CD8-positive, alpha-beta memory T cell (primary cell): ENCODE data around the gene TAF6. TPM values are rescaled to one million over a fixed set of nuclear protein-coding genes. Genes with fewer than 3 reads are reported as not detected.

ENCODE experiments used
- CTCF ChIA-PET: fragments of 350-600 bp; sonication (Branson Sonifier 250); formaldehyde crosslinking; loops from one replicate; lab custom pipeline; 2021; ENCODE audit warnings: antibody characterized with exemption; lab: Charles Lee
- POLR2A ChIA-PET: fragments of 350-600 bp; sonication (Branson Sonifier 250); formaldehyde crosslinking; loops from one replicate; lab custom pipeline; 2021; ENCODE audit warnings: antibody characterized with exemption; lab: Charles Lee
- DNase-seq, 5 donors: peaks; one replicate each; pipeline versions ENCODE4 v3.0.0 to v3.0.0-alpha.2; 2020 to 2022; ENCODE audit warnings: mixed read lengths in 1 of 5
- H3K27ac ChIP-seq: one replicate; pipeline ENCODE4 v1.7.0; 2013; ENCODE audit warnings: low read depth, mild to moderate bottlenecking, low read length, moderate library complexity
- H3K27me3 ChIP-seq: 2 replicates; pipeline ENCODE4 v1.7.0; 2013; ENCODE audit warnings: low read length, mild to moderate bottlenecking; ENCODE audit not compliant: insufficient read depth, poor library complexity, severe bottlenecking
- H3K36me3 ChIP-seq: 2 replicates; pipeline ENCODE4 v1.7.0; 2013; ENCODE audit warnings: mild to moderate bottlenecking, low read length, moderate library complexity; ENCODE audit not compliant: insufficient read depth
- H3K4me1 ChIP-seq: 2 replicates; pipeline ENCODE4 v1.7.0; 2013; ENCODE audit warnings: mild to moderate bottlenecking, low read length, moderate library complexity; ENCODE audit not compliant: insufficient read depth
- H3K4me3 ChIP-seq: 2 replicates; pipeline ENCODE4 v1.7.0; 2013; ENCODE audit warnings: mild to moderate bottlenecking, low read length
- H3K9me3 ChIP-seq: 2 replicates; pipeline ENCODE4 v1.7.0; 2013; ENCODE audit warnings: mild to moderate bottlenecking, low read length
- H3K27ac Mint-ChIP-seq, 8 donors: one replicate each; pipeline ENCODE4 v1.8.0; 2020 to 2021; ENCODE audit warnings: mixed read lengths in 8 of 8, mild to moderate bottlenecking in 6 of 8, inconsistent platforms in 3 of 8, moderate library complexity in 3 of 8
- H3K27me3 Mint-ChIP-seq, 2 donors: one replicate each; pipeline ENCODE4 v1.8.0; 2020 to 2021; ENCODE audit warnings: mixed read lengths in 2 of 2, mild to moderate bottlenecking in 1 of 2, moderate library complexity in 1 of 2
- H3K36me3 Mint-ChIP-seq, 3 donors: one replicate each; pipeline ENCODE4 v1.8.0; 2020 to 2021; ENCODE audit warnings: mixed read lengths in 3 of 3, inconsistent platforms in 1 of 3, mild to moderate bottlenecking in 1 of 3
- H3K4me1 Mint-ChIP-seq, 3 donors: one replicate each; pipeline ENCODE4 v1.8.0; 2020 to 2021; ENCODE audit warnings: mixed read lengths in 3 of 3, inconsistent platforms in 1 of 3, mild to moderate bottlenecking in 1 of 3
- H3K4me3 Mint-ChIP-seq, 7 donors: one replicate each; pipeline ENCODE4 v1.8.0; 2020 to 2021; ENCODE audit warnings: mixed read lengths in 7 of 7, mild to moderate bottlenecking in 6 of 7, moderate library complexity in 4 of 7, inconsistent platforms in 2 of 7
- H3K9me3 Mint-ChIP-seq, 5 donors: one replicate each; pipeline ENCODE4 v1.8.0; 2020 to 2022; ENCODE audit warnings: mixed read lengths in 5 of 5, mild to moderate bottlenecking in 3 of 5, moderate library complexity in 2 of 5, inconsistent platforms in 1 of 5
- polyA plus RNA-seq: library from polyadenylated mRNA; unstranded; fragments of 300-500 nt; fragmentation: Illumina TruSeq; gene quantifications from one replicate; pipeline ENCODE4 v1.2.3, GENCODE V29; 2021
- total RNA-seq, 2 experiments: library from RNA; stranded (reverse); gene quantifications; one replicate each; pipeline ENCODE4 v1.2.3, GENCODE V29; 2021

The TAF6 gene
- total and polyA plus RNA-seq, 3 experiments from 2014 or later: 39.8 to 82.3 (median 75.7) TPM

DNA sequence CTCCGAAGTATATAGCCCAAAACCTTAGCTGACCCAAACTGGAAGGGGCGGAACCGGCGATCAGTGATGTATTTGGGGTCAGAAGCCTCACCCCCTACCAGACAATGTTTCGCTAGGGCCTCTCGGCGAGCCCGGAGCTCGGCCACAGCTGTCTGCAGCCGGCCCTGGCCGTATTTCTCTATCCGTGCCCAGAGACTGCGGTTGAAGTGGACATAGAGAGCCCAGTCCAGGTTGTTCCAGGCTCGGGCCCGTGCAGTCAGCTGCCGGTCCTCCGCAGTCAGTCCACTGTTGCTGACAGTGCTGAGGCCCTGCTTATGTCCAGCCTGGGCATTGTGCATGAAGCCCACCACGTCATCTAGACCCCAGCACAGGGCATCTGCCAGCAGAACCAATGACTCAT, 40.9 kb upstream of the TAF6 start:
- ChIA-PET POLR2A (interaction anchor here (2.8 kb wide), 1 partner anchor 11 kb away, joined by 23 read pairs; the partner anchor contains the start of gene LAMTOR4), CTCF (interaction anchor here (0.7 to 6.1 kb wide), 4 partner anchors 7 to 30 kb away, joined by 3 to 22 read pairs (median 5); partner anchors contain the start of genes GAL3ST4, GPC2 and STAG3)
- Mint-ChIP-seq H3K36me3 (peaks cover 0 to 27% (median 0%) of the 10 kb centered on the region in 3 donors), H3K9me3 (no peaks in the 10 kb centered on the region), H3K4me3 (peak overlapping the region in 5 of 7 donors; percentile 1 to 83 (median 82)), H3K4me1 (peaks cover 34 to 63% (median 45%) of the 10 kb centered on the region in 3 donors), H3K27ac (no peak overlapping the region), H3K27me3 (no peaks in the 10 kb centered on the region)
- Histone ChIP-seq H3K36me3 (peaks cover 13% of the 10 kb centered on the region), H3K9me3 (no peaks in the 10 kb centered on the region), H3K27ac (no peak overlapping the region), H3K27me3 (no peaks in the 10 kb centered on the region), H3K4me3 (no peak overlapping the region), H3K4me1 (peaks cover 46% of the 10 kb centered on the region)
- DNase-seq: peak in 1 of 5 donors; percentile 42

DNA sequence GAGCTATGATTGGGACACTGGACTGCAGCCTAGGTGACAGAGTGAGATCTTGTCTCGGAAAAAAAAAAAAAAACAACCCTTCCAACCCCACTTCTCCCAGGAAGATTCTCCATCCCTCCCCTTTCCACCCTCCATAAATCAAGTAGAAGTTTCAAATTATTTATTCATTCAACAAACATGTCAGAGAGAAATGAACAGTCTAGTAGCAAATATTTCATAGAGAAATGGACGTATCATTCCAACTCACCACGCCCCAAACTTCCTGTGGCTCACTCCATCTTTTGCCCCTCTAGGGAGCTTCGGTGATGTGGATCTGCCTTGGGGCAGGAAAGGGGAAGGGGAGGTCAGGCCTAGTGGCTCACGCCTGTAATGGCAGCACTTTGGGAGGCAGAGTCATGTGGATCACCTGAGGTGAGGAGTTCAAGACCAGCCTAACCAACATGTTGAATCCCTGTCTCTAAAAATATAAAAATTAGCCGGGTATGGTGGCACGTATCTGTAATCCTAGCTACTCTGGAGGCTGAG, 40.0 kb upstream of the TAF6 start:
- peaks cover 0 to 35% (median 0%) of the 10 kb centered on the region in 3 donors for H3K36me3 Mint-ChIP-seq
- Histone ChIP-seq H3K36me3 (peaks cover 13% of the 10 kb centered on the region), H3K4me3 (peak overlapping the region; percentile 42), H3K4me1 (peaks cover 49% of the 10 kb centered on the region), H3K9me3 (no peaks in the 10 kb centered on the region), H3K27me3 (no peaks in the 10 kb centered on the region), H3K27ac (peak overlapping the region; percentile 75)
- peak overlapping the region; percentile 57 to 89 (median 81) for H3K27ac Mint-ChIP-seq
- DNase-seq: peak in 1 of 5 donors; percentile 38
- POLR2A ChIA-PET: interaction anchor here (0.6 to 2.8 kb wide), 4 partner anchors 8 to 75 kb away, joined by 3 to 23 read pairs (median 4); partner anchors contain the start of gene LAMTOR4
- H3K9me3 Mint-ChIP-seq: no peaks in the 10 kb centered on the region
- peak overlapping the region; percentile 82 to 93 (median 83) for H3K4me3 Mint-ChIP-seq
- no peaks in the 10 kb centered on the region for H3K27me3 Mint-ChIP-seq
- CTCF ChIA-PET: interaction anchor here (0.7 to 6.1 kb wide), 5 partner anchors 8 to 31 kb away, joined by 3 to 22 read pairs (median 3); partner anchors contain the start of genes GAL3ST4, GPC2, LAMTOR4 and STAG3
- peaks cover 36 to 67% (median 47%) of the 10 kb centered on the region in 3 donors for H3K4me1 Mint-ChIP-seq

DNA sequence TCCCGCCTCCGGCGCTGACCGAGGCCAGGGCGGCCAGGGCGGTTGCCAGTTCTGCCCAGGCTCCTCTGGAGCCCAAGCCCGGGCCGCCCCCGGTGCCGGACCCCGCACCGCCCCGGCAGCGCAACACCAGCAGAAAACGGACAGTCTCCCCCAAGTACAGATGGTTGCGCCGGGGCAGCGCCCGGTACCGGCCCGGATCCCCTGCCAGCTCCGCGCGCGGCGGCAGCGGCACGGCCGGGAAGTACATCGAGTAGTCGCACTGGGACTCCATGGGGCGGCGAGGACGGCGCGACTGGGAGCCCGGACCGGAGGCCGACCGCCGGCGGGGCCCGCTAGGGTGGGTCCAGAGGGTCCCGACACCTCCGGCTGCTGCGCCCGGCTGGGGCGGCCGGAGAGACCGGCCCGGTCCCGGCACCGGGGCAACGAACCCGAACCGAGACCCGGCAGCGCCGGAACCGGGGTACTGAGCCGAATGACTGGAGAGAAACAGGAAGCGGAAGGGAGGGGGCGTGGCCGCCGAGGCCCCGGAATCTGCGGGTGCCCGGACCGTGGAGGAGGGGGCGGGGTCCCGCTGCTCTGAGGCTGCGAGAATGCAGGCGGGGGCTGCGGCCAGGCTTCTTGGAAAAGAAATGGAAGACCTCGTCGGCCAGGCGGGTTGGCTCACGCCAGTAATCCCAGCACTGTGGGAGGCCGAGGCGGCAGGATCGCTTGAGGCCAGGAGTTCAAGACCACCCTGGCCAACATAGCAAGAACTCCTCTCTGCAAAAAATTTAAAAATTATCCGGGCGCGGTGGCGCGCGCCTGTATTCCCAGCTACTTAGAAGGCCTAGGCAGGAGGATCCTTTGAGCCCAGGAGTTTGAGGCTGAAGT, 39.3 kb upstream of the TAF6 start, which contains the start of gene TRAPPC14:
TRAPPC14 (minus strand) TSS at position 495 of the 870 bp plus-strand sequence; CDS start at position 271, 224 bp downstream.
- Mint-ChIP-seq H3K27me3 (no peaks in the 10 kb centered on the region), H3K36me3 (peaks cover 0 to 42% (median 0%) of the 10 kb centered on the region in 3 donors), H3K27ac (peak within 1 kb of the TSS; percentile 68 to 96 (median 90)), H3K4me1 (peaks cover 34 to 67% (median 47%) of the 10 kb centered on the region in 3 donors), H3K9me3 (no peaks in the 10 kb centered on the region), H3K4me3 (peak within 1 kb of the TSS; percentile 84 to 93 (median 85))
- Histone ChIP-seq H3K4me1 (peaks cover 42% of the 10 kb centered on the region), H3K36me3 (peaks cover 13% of the 10 kb centered on the region), H3K4me3 (peak within 1 kb of the TSS; percentile 42), H3K27me3 (no peaks in the 10 kb centered on the region), H3K27ac (peak within 1 kb of the TSS; percentile 75), H3K9me3 (no peaks in the 10 kb centered on the region)
- ChIA-PET CTCF (interaction anchor here (1.0 to 6.1 kb wide), 3 partner anchors 9 to 14 kb away, joined by 3 to 22 read pairs (median 3); partner anchors contain the start of genes GAL3ST4 and LAMTOR4), POLR2A (interaction anchor here (0.6 to 2.8 kb wide), 7 partner anchors 9 to 114 kb away, joined by 3 to 23 read pairs (median 4); partner anchors contain the start of genes GPC2, LAMTOR4 and STAG3)
- peak; percentile 84 to 92 (median 89) for DNase-seq

DNA sequence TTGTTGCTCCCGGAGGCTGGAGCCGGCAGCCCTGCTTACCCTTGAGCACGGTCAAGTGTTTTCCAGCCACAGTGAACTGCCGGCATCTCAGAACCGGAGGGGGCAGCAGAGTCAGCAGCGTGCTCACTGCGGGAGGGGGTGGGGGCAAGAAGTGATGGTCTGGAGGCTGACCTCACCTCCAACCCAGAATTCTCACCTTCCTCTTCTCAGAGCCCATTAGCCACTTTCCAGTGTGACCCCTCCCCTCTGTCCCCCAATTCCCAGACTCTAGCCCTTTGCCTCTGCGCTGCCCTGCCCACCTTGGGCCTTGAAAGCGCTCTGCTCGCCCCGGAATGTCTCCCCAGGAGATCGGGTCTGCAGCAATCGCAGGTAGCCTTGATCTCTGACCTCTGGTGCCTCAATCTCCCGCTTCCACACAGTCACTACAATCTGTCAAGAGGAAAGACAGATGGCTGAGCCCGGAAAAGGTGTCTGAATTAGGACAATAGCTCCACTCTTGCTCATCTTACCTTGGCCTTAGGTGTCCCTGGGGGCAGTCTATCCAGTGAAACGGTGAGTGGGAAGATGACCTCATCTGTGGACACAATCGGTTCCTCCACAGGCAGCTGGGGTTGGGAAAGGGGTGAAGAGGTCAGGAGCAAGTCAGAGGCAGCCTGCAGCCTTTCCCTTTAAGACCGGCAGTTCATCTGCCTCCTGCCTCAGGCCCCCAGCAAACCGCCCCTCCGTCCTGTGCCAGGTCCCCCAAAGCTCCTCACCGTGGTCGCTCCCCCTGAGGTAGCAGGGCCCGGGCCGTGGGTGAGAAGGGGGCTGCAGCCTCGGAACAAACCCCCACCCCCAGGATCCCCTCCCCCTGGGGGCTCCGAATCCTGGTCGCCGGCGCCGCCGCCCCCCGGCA, 38.4 kb upstream of the TAF6 start:
- ChIA-PET POLR2A (interaction anchor here (0.5 to 2.8 kb wide), 6 partner anchors 9 to 114 kb away, joined by 3 to 23 read pairs (median 4); partner anchors contain the start of genes GPC2, LAMTOR4 and STAG3), CTCF (interaction anchor here (1.0 to 6.1 kb wide), 5 partner anchors 9 to 33 kb away, joined by 3 to 22 read pairs (median 6); partner anchors contain the start of gene GAL3ST4)
- H3K4me3 ChIP-seq: peak overlapping the region; percentile 42
- no peaks in the 10 kb centered on the region for H3K9me3 ChIP-seq
- H3K36me3 ChIP-seq: peaks cover 13% of the 10 kb centered on the region
- H3K36me3 Mint-ChIP-seq: peaks cover 0 to 50% (median 2%) of the 10 kb centered on the region in 3 donors
- no peak for DNase-seq
- no peaks in the 10 kb centered on the region for H3K27me3 Mint-ChIP-seq
- peak overlapping the region; percentile 68 to 96 (median 90) for H3K27ac Mint-ChIP-seq
- H3K4me3 Mint-ChIP-seq: peak overlapping the region; percentile 77 to 91 (median 85)
- H3K4me1 Mint-ChIP-seq: peaks cover 27 to 62% (median 47%) of the 10 kb centered on the region in 3 donors
- H3K27ac ChIP-seq: peak overlapping the region; percentile 75
- no peaks in the 10 kb centered on the region for H3K27me3 ChIP-seq
- H3K4me1 ChIP-seq: peaks cover 35% of the 10 kb centered on the region
- H3K9me3 Mint-ChIP-seq: no peaks in the 10 kb centered on the region

DNA sequence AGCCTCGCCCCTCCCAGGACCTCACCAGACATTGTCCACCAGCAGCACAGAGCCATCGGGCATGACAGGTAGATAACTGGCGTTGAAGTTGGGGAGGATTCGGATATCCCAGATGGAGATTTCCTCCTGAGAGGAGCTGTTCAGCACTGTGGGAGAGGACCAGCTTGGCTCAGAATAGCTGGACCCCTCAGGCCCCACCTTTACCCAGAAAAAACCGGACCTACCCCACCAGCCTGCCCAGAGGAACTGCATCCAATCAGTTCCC, 37.8 kb upstream of the TAF6 start:
- Histone ChIP-seq H3K4me3 (peak overlapping the region; percentile 42), H3K9me3 (no peaks in the 10 kb centered on the region), H3K4me1 (peaks cover 40% of the 10 kb centered on the region), H3K36me3 (peaks cover 13% of the 10 kb centered on the region), H3K27ac (peak overlapping the region; percentile 75), H3K27me3 (no peaks in the 10 kb centered on the region)
- Mint-ChIP-seq H3K4me1 (peaks cover 32 to 66% (median 51%) of the 10 kb centered on the region in 3 donors), H3K9me3 (no peaks in the 10 kb centered on the region), H3K4me3 (peak overlapping the region; percentile 77 to 87 (median 85)), H3K27ac (peak overlapping the region; percentile 61 to 96 (median 85)), H3K27me3 (no peaks in the 10 kb centered on the region), H3K36me3 (peaks cover 0 to 56% (median 6%) of the 10 kb centered on the region in 3 donors)
- ChIA-PET POLR2A (interaction anchor here (0.5 to 2.8 kb wide), 4 partner anchors 8 to 73 kb away, joined by 4 to 23 read pairs (median 4); partner anchors contain the start of genes GPC2, LAMTOR4 and STAG3), CTCF (interaction anchor here (1.0 to 6.1 kb wide), 5 partner anchors 10 to 33 kb away, joined by 3 to 22 read pairs (median 6); partner anchors contain the start of gene GAL3ST4)
- DNase-seq: no peak

DNA sequence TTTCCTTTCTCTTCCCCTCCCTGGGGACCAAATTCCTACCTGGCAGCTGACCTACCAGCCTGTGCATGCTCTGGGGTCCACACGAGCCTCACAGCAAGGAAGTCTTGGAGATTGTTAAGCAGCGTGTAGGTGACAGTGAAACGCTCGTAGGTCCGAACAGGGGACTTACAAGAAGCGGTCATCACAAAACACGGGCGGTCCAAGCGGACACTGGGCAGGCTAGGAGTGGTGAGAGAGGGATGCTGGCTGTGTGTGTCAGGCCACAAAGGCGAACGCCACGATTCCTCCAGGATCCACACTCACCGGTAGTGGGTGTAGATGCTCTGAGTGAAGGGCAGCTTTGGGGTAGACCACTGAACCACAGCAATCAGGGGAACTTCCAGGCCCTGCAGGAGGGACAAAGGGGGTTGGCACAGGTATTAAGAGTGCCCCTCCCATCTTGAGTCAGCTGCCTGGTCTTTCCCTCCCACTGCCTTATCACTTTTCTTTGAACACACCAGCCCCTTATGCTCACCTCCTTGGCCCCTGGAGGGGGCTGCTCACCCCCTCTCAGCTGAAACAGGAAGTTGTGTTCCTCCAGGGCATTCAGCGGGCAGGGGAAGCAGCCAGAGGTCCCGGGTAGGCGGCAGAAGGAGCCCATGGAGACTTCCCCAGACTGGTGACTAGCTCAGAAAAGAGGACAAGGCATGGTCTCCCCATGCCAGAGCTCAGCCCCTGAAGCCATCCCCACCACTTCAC, 37.3 kb upstream of the TAF6 start:
- no peaks in the 10 kb centered on the region for H3K9me3 Mint-ChIP-seq
- Histone ChIP-seq H3K36me3 (peaks cover 13% of the 10 kb centered on the region), H3K4me1 (peaks cover 44% of the 10 kb centered on the region), H3K27me3 (no peaks in the 10 kb centered on the region), H3K4me3 (peak overlapping the region; percentile 42), H3K9me3 (no peaks in the 10 kb centered on the region), H3K27ac (peak overlapping the region; percentile 75)
- ChIA-PET CTCF (interaction anchor here (1.0 to 6.1 kb wide), 5 partner anchors 11 to 34 kb away, joined by 3 to 22 read pairs (median 6); partner anchors contain the start of gene GAL3ST4), POLR2A (interaction anchor here (0.5 to 1.8 kb wide), 3 partner anchors 10 to 73 kb away, joined by 4 to 5 read pairs (median 4); partner anchors contain the start of genes GPC2 and STAG3)
- DNase-seq: peak in 2 of 5 donors; percentile 34 to 63
- H3K4me1 Mint-ChIP-seq: peaks cover 33 to 67% (median 55%) of the 10 kb centered on the region in 3 donors
- H3K4me3 Mint-ChIP-seq: peak overlapping the region; percentile 77 to 87 (median 85)
- peaks cover 0 to 61% (median 7%) of the 10 kb centered on the region in 3 donors for H3K36me3 Mint-ChIP-seq
- no peaks in the 10 kb centered on the region for H3K27me3 Mint-ChIP-seq
- H3K27ac Mint-ChIP-seq: peak overlapping the region; percentile 61 to 96 (median 85)
